ENCODE results near the gene CHST15. TPM values are rescaled to one million over a fixed set of nuclear protein-coding genes. Genes with fewer than 3 reads are reported as not detected.

Gene CHST15
- total RNA-seq, 2 experiments from 2014 or later: 0.05 to 0.12 TPM

DNA sequence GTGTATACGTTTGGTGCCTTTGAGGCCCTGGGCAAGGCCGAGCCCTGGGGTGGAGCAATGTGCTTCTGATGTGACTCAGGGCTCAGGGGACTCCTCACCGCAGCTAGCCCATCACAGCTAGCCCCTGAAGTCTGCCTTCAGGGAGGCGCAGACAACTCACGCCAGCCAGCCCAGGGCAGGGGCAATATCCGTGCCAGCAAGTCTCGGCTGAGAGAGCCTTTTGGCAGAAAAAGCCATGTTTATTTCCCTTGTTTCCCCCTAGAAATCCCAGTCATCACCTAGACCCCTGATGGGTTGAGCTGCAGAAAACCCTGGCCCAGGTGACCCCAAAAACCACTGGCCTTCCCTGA is 90.4 kb downstream of the CHST15 start:
- intact Hi-C loops (cut with micrococcal nuclease): no loop called here
- ChIA-PET CTCF (interaction anchor here (1.0 to 1.9 kb wide), 2 partner anchors 8 to 386 kb away, joined by 6 to 7 read pairs; no protein-coding TSS in a partner anchor), POLR2A (no interaction called here)
- H3K36me3 Mint-ChIP-seq: no peaks in the 10 kb centered on the region
- H3K27ac Mint-ChIP-seq: no peak overlapping the region
- no peak for DNase-seq
- H3K9me3 Mint-ChIP-seq: no peaks in the 10 kb centered on the region
- no peak overlapping the region for H3K4me3 Mint-ChIP-seq
- no peaks in the 10 kb centered on the region for H3K4me1 Mint-ChIP-seq (ENCODE audit: low read depth)
- H3K27me3 Mint-ChIP-seq: peaks cover 1% of the 10 kb centered on the region

DNA sequence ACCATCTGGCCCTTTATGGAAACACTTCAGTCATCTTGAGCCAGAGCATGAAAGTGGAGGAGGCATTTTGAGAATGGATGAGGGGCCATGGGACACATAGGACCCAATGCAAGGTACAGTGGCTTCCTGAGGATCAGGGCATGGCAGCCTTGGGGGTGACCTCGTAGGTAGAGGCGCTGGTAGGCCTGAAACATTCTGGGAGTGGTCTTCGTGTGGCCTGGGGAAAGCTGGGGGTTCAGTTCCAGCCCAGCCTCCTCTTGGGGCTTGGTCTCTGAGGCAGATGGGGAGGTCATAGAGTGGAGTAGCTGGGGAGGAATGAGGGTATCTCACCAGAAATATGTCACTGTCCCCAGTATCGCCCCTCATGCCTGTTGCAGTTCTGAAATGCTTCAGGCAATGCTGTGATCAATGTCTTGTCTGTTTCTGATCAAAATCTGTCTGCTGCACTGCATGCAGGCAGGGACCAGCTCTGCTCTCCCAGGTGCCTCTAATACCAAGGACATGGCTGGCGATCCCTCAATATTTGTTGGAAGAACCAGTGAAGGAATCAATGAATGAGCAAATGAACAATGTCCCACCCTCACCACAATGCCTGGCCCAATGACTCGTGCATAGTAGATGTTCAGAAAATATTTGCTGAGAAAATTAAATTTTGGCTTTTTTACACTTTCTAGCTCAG is 90.9 kb downstream of the CHST15 start:
- DNase-seq: no peak
- no peak overlapping the region for H3K4me3 Mint-ChIP-seq
- CTCF ChIA-PET: interaction anchor here (1.9 kb wide), 1 partner anchor 387 kb away, joined by 7 read pairs; no protein-coding TSS in a partner anchor
- no peaks in the 10 kb centered on the region for H3K4me1 Mint-ChIP-seq (ENCODE audit: low read depth)
- H3K9me3 Mint-ChIP-seq: no peaks in the 10 kb centered on the region
- POLR2A ChIA-PET: no interaction called here
- peaks cover 1% of the 10 kb centered on the region for H3K27me3 Mint-ChIP-seq
- H3K36me3 Mint-ChIP-seq: no peaks in the 10 kb centered on the region
- H3K27ac Mint-ChIP-seq: no peak overlapping the region
- intact Hi-C loops (cut with micrococcal nuclease): no loop called here

DNA sequence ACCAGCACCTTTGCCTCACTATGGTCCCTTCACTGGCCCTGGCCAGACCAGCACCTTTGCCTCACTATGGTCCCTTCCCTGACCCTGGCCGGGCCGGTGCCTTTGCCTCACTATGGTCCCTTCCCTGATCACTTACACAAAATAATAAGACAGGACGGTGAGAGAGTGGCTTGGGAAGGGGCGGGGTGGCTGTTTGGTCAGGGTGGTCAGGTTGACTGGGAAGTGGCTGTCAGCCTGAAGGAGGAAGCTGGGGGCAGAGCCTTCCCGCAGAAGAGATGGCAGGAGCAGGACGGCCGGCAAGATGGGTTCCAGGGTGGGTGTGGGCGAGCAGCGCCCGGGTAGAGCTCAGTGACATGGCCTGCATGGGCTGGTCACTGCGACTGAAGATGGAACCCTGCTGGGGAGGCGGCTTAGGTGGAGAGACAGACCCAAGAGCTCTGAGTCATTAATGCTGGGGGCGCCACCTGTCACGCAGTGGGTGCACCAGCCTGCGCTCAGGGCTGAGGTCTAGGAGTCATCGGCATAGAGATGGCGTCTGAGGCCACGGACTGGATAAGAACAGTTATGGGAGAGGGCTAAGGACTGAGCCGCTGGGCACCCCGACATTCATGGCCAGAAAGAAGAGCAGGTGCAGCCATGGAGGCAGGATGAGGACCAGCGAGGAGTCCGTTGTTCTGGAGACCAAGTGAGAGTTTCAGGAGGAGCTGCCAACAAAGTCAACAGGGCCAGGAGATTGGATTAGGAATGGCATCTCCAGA is 91.8 kb downstream of the CHST15 start:
- H3K4me3 Mint-ChIP-seq: no peak overlapping the region
- no peaks in the 10 kb centered on the region for H3K4me1 Mint-ChIP-seq (ENCODE audit: low read depth)
- intact Hi-C loops (cut with micrococcal nuclease): no loop called here
- CTCF ChIA-PET: no interaction called here
- POLR2A ChIA-PET: no interaction called here
- no peak for DNase-seq
- H3K9me3 Mint-ChIP-seq: no peaks in the 10 kb centered on the region
- no peak overlapping the region for H3K27ac Mint-ChIP-seq
- no peaks in the 10 kb centered on the region for H3K36me3 Mint-ChIP-seq
- peaks cover 8% of the 10 kb centered on the region for H3K27me3 Mint-ChIP-seq

DNA sequence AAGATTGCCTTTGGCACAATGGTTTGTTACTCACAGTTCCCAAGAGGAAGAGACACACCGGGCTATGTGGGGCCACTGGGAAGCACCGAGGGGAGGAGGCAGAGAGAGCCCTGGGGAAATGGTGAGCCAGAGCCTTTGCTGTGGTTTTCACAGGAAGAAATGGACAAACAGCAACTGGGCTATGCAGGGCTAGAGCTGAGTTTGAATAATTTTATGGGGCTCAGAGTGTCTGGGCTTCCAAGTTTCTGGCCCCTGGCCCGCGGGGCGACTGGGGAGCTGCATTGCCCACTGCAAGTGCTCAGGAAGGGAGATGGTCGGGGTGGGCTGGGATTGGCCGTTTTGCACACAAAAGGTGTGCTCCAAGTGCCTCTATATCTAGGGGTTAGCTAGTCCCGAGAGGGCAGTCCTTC is 92.6 kb downstream of the CHST15 start:
- Mint-ChIP-seq H3K4me1 (ENCODE audit: low read depth) (no peaks in the 10 kb centered on the region), H3K27ac (no peak overlapping the region), H3K9me3 (no peaks in the 10 kb centered on the region), H3K36me3 (no peaks in the 10 kb centered on the region), H3K4me3 (no peak overlapping the region), H3K27me3 (peaks cover 14% of the 10 kb centered on the region)
- intact Hi-C loops (cut with micrococcal nuclease): no loop called here
- ChIA-PET CTCF (no interaction called here), POLR2A (no interaction called here)
- no peak for DNase-seq

DNA sequence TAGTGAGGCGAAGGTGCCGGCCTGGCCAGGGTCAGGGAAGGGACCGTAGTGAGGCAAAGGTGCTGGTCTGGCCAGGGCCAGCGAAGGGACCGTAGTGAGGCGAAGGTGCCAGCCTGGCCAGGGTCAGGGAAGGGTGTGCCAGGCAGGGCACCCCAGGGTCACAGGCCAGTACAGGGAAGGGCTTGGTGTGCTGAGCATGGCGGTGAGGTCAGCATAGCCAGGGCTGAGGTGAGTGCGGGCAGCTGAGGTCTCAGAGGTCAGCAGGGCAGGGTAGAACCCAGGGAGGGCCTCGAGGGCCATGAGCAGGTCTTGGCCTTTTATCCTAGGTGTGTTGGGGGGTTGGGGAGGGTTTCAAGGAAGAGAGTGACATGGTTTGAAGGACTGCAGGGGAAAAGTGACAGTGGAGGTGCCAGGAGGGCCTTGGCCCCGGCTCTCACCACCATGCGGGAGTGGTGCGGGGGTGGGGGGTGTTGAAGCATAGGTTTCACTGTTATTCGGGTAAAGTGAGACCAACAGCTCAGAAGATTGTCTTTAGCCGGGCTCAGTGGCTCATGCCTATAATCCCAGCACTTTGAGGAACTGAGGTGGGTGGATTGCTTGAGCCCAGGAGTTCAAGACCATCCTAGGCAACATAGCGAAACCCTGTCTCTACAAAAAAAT is 93.3 kb downstream of the CHST15 start:
- Mint-ChIP-seq H3K27me3 (peaks cover 18% of the 10 kb centered on the region), H3K36me3 (no peaks in the 10 kb centered on the region), H3K4me3 (no peak overlapping the region), H3K9me3 (no peaks in the 10 kb centered on the region), H3K4me1 (ENCODE audit: low read depth) (peaks cover under 1% of the 10 kb centered on the region), H3K27ac (no peak overlapping the region)
- ChIA-PET CTCF (no interaction called here), POLR2A (no interaction called here)
- intact Hi-C loops (cut with micrococcal nuclease): loop anchor here (10.0 kb wide), 2 partner anchors 155 to 235 kb away; no protein-coding TSS in a partner anchor
- no peak for DNase-seq

DNA sequence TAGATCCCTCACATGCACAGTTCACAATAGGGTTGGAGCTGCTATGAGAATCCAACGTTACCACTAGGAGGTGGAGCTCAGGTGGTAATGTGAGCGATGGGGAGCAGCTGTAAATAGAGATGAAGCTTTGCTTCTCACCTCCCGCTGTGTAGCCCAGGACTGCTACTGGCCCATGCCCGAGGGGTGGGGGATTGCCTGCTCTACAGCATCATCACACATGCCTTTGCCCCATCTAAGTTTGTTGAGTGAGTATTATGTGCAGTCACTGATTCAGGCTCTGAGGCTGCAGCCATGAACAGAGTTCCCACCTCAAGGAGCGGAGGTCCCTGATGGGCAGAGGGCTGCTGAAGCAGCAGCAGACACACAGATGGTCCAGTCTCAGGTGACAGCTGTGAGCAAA is 94.1 kb downstream of the CHST15 start:
- POLR2A ChIA-PET: no interaction called here
- Mint-ChIP-seq H3K27ac (no peak overlapping the region), H3K4me3 (no peak overlapping the region), H3K9me3 (no peaks in the 10 kb centered on the region), H3K27me3 (peaks cover 23% of the 10 kb centered on the region), H3K36me3 (no peaks in the 10 kb centered on the region), H3K4me1 (ENCODE audit: low read depth) (peaks cover 5% of the 10 kb centered on the region)
- intact Hi-C loops (cut with micrococcal nuclease): loop anchor here (10.0 kb wide), 2 partner anchors 156 to 236 kb away; no protein-coding TSS in a partner anchor
- CTCF ChIA-PET: interaction anchor here (7.6 kb wide), 1 partner anchor 392 kb away, joined by 241 read pairs; no protein-coding TSS in a partner anchor
- no peak for DNase-seq

DNA sequence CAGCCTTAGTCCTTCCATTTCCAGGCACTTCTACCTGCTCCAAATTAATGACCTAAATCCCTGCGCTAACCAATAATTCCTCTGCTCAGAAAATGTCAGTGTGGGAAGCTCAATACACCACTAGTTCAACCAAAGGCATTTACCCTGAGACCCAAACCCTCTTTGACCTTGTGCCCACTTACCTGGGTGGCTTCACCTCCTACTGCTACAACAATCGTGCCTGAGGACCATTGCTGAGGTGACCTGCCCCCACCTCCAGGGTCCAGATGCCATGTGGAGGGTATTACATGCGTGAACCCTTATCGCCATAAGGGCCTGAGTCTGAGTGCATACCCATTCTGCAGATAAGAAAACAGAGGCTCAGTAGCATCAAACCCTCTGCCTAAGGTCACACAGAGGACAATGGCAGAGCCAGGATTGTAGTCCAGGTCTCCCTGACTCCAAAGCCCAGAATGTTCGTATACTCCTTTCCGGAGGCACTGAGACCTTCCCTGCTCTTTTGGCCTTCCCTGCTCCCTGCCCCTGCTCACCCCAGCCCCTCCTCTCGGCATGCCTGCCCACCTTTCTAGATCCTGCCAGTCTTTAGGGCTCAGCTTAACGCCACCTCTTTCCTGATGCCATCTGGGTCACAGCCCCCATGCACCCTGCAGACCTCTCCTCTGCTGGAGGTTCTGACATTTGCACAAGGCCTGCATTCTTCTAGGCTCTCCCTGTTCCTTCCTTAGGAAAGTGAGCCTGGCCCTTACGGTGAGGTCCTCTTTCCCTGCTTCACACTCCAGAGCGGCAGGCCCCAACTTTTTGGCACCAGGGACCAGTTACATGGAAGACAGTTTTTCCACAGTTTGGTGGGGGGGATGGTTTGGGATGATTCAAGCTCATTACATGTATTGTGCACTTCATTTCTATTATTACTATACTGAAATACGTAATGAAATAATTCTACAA is 94.9 kb downstream of the CHST15 start:
- Mint-ChIP-seq H3K9me3 (no peaks in the 10 kb centered on the region), H3K4me1 (ENCODE audit: low read depth) (peaks cover 5% of the 10 kb centered on the region), H3K27me3 (peaks cover 31% of the 10 kb centered on the region), H3K4me3 (no peak overlapping the region), H3K27ac (no peak overlapping the region), H3K36me3 (no peaks in the 10 kb centered on the region)
- DNase-seq: no peak
- intact Hi-C loops (cut with micrococcal nuclease): loop anchor here (10.0 kb wide), 2 partner anchors 156 to 236 kb away; no protein-coding TSS in a partner anchor
- CTCF ChIA-PET: interaction anchor here (7.6 kb wide), 1 partner anchor 393 kb away, joined by 241 read pairs; no protein-coding TSS in a partner anchor
- POLR2A ChIA-PET: no interaction called here

DNA sequence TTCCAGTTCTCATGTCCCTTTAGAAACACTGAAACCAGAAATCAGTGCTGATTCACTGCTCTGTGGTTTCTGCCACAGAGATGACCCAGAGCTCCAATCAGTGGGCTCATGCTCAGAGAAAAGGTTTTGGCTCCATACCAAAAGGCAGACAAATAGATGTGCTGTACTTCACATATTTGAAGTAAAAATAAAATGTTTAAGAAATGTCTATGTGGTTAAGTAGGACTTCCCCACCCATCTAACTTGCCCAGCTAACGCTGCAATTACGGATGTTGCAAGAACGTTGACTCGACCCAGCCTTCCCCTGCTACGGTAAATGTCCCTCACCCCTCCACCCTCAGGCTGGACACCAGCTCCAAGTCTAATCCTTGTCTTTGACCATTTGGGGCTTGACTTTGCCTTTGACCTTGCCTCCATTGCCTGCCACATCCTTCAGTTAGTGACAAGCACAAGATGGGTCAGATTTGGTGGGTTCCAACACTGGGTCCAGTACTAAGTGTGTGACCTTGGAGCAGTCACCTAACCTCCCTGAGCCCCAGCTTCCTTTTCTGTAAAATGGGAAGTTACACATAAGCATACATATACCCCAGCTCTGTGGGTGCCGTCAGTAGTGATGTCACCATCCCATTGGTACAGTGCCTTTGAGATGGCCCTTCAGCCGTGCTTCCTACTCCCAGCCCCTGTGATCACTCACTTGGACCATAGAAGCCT is 95.8 kb downstream of the CHST15 start:
- Mint-ChIP-seq H3K9me3 (no peaks in the 10 kb centered on the region), H3K27me3 (peaks cover 37% of the 10 kb centered on the region), H3K27ac (no peak overlapping the region), H3K4me1 (ENCODE audit: low read depth) (peaks cover 5% of the 10 kb centered on the region), H3K4me3 (no peak overlapping the region), H3K36me3 (no peaks in the 10 kb centered on the region)
- ChIA-PET POLR2A (no interaction called here), CTCF (interaction anchor here (1.2 to 7.6 kb wide), 3 partner anchors 368 to 407 kb away, joined by 3 to 241 read pairs (median 54); no protein-coding TSS in a partner anchor)
- intact Hi-C loops (cut with micrococcal nuclease): loop anchor here (10.0 kb wide), 2 partner anchors 157 to 237 kb away; no protein-coding TSS in a partner anchor
- DNase-seq: no peak

DNA sequence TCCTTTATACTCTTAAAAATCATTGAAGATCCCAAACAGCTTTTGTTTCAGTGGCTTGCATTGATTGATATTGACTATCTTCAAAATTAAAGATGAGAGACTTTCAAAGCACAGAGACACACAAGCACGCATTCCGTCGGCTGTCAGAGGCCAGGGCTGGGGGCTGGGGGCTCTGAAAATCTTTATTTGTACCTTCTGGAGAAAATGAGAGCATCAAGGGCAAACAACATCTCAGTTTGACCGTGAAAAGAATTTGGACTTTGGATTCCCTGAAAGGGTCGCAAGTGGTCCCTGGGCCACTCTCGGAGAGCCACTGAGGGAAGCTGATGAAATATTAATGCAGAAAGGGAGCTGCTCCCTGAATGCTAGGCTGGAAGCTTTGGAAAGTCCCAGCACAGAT is 96.4 kb downstream of the CHST15 start:
- no peaks in the 10 kb centered on the region for H3K9me3 Mint-ChIP-seq
- DNase-seq: no peak
- no peak overlapping the region for H3K27ac Mint-ChIP-seq
- POLR2A ChIA-PET: no interaction called here
- peaks cover 42% of the 10 kb centered on the region for H3K27me3 Mint-ChIP-seq
- no peak overlapping the region for H3K4me3 Mint-ChIP-seq
- peaks cover 6% of the 10 kb centered on the region for H3K4me1 Mint-ChIP-seq (ENCODE audit: low read depth)
- H3K36me3 Mint-ChIP-seq: no peaks in the 10 kb centered on the region
- CTCF ChIA-PET: interaction anchor here (1.1 to 7.6 kb wide), 4 partner anchors 22 to 407 kb away, joined by 3 to 241 read pairs (median 28); no protein-coding TSS in a partner anchor
- intact Hi-C loops (cut with micrococcal nuclease): loop anchor here (10.0 kb wide), 2 partner anchors 158 to 238 kb away; no protein-coding TSS in a partner anchor

DNA sequence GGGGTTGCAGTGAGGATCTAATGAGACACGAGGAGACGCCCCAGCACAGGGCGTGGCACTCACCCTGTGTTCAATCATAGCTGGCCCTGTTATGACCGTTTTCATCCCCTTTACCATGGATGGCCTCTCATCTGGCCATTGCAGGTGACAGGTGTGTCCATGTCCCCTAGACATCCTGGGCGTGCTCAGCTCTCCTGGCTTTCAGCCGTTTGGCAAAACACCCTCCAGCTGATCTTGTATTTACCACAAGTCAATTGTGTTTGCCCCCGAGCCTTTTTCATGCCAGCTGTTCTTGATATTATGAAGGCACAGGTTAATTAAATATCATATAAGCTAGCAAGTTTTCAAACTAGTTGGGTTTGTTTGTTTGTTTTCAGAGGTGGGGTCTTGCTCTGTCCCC is 97.1 kb downstream of the CHST15 start:
- Mint-ChIP-seq H3K4me3 (no peak overlapping the region), H3K27ac (no peak overlapping the region), H3K9me3 (no peaks in the 10 kb centered on the region), H3K36me3 (no peaks in the 10 kb centered on the region), H3K27me3 (peaks cover 44% of the 10 kb centered on the region), H3K4me1 (ENCODE audit: low read depth) (peaks cover 7% of the 10 kb centered on the region)
- ChIA-PET CTCF (interaction anchor here (0.7 to 7.6 kb wide), 15 partner anchors 9 to 414 kb away, joined by 3 to 241 read pairs (median 3); no protein-coding TSS in a partner anchor), POLR2A (no interaction called here)
- intact Hi-C loops (cut with micrococcal nuclease): loop anchor here (10.0 kb wide), 2 partner anchors 158 to 238 kb away; no protein-coding TSS in a partner anchor
- DNase-seq: no peak
